RWPE2 (cell line): Measurements from ENCODE around the gene COLEC12.

Experiments
- ATAC-seq: fragments of 200-7000 bp; cut with Tn5 transposase; 3 replicates; pipeline ENCODE4 v1.9.1; 2021; ENCODE audit warnings: low read depth
- DNase-seq: peaks from one replicate; pipeline ENCODE4 v3.0.0-alpha.2; 2020; ENCODE audit warnings: low spot score
- H3K27ac ChIP-seq: fragments of 450-650 bp; 2 replicates; pipeline ENCODE4 v1.5.1; 2017; ENCODE audit warnings: mild to moderate bottlenecking; ENCODE audit not compliant: poor library complexity, severe bottlenecking
- H3K27me3 ChIP-seq: fragments of 250-450 bp; sonication (Bioruptor Pico); 2 replicates; pipeline ENCODE4 v1.5.1; 2021; ENCODE audit warnings: mild to moderate bottlenecking, moderate library complexity; ENCODE audit not compliant: insufficient read depth, poor library complexity, severe bottlenecking
- H3K36me3 ChIP-seq: fragments of 250-450 bp; sonication (Bioruptor Pico); 2 replicates; pipeline ENCODE4 v1.5.1; 2020; ENCODE audit warnings: low read depth, mild to moderate bottlenecking, moderate library complexity
- H3K4me1 ChIP-seq: fragments of 250-450 bp; sonication (Bioruptor Pico); 2 replicates; pipeline ENCODE4 v1.5.1; 2021; ENCODE audit warnings: mild to moderate bottlenecking, moderate library complexity; ENCODE audit not compliant: insufficient read depth, poor library complexity, severe bottlenecking
- H3K4me3 ChIP-seq: fragments of 250-450 bp; sonication (Bioruptor Pico); 2 replicates; pipeline ENCODE4 v1.5.1; 2021; ENCODE audit warnings: mild to moderate bottlenecking, moderate library complexity; ENCODE audit not compliant: severe bottlenecking
- H3K9me3 ChIP-seq: fragments of 250-450 bp; sonication (Bioruptor Pico); 2 replicates; pipeline ENCODE4 v1.5.1; 2021; ENCODE audit warnings: mild to moderate bottlenecking, moderate library complexity; ENCODE audit not compliant: severe bottlenecking
- CTCF ChIP-seq: fragments of 450-650 bp; IDR thresholded peaks from one replicate; pipeline ENCODE4 v1.5.1; 2017; ENCODE audit warnings: mild to moderate bottlenecking, moderate library complexity; ENCODE audit not compliant: poor library complexity, severe bottlenecking

Gene COLEC12

GRCh38 chr18:463827-464541 is 36.5 kb downstream of the COLEC12 start:
- Histone ChIP-seq H3K4me1 (no peaks in the 10 kb centered on the region), H3K9me3 (no peaks in the 10 kb centered on the region), H3K36me3 (no peaks in the 10 kb centered on the region), H3K4me3 (no peak overlapping the region), H3K27me3 (peaks cover 2% of the 10 kb centered on the region), H3K27ac (no peak overlapping the region)
- DNase-seq, result no peak
- TF ChIP-seq CTCF, result no peak
- no peak for ATAC-seq

- H3K9me3 ChIP-seq, result no peaks in the 10 kb centered on the region
- no peak overlapping the region for H3K27ac ChIP-seq
- H3K4me1 ChIP-seq, result no peaks in the 10 kb centered on the region
- no peak for ATAC-seq
- H3K4me3 ChIP-seq, result no peak overlapping the region
- H3K36me3 ChIP-seq, result no peaks in the 10 kb centered on the region
- peaks cover 2% of the 10 kb centered on the region for H3K27me3 ChIP-seq
- no peak for TF ChIP-seq CTCF
- no peak for DNase-seq
Observed at GRCh38 chr18:463403-463802, 37.1 kb downstream of the COLEC12 start.

GRCh38 chr18:461762-462161 is 38.7 kb downstream of the COLEC12 start:
- Histone ChIP-seq H3K9me3 (no peaks in the 10 kb centered on the region), H3K36me3 (no peaks in the 10 kb centered on the region), H3K27ac (no peak overlapping the region), H3K4me3 (no peak overlapping the region), H3K4me1 (no peaks in the 10 kb centered on the region), H3K27me3 (peaks cover 2% of the 10 kb centered on the region)
- ATAC-seq (no peak), DNase-seq (no peak)
- TF ChIP-seq CTCF, result no peak

- no peak for TF ChIP-seq CTCF
- Histone ChIP-seq H3K4me1 (no peaks in the 10 kb centered on the region), H3K36me3 (no peaks in the 10 kb centered on the region), H3K4me3 (no peak overlapping the region), H3K27ac (no peak overlapping the region), H3K9me3 (no peaks in the 10 kb centered on the region), H3K27me3 (no peaks in the 10 kb centered on the region)
- DNase-seq, result no peak
- ATAC-seq, result no peak
Observed at GRCh38 chr18:460791-461190, 39.7 kb downstream of the COLEC12 start.

- Histone ChIP-seq H3K4me1 (no peaks in the 10 kb centered on the region), H3K27ac (no peak overlapping the region), H3K36me3 (no peaks in the 10 kb centered on the region), H3K27me3 (no peaks in the 10 kb centered on the region), H3K9me3 (no peaks in the 10 kb centered on the region), H3K4me3 (no peak overlapping the region)
- TF ChIP-seq CTCF, result no peak
- no peak for DNase-seq
- ATAC-seq, result no peak
Observed at GRCh38 chr18:459814-460593, 40.5 kb downstream of the COLEC12 start.
